NB4 (cell line): Measurements from ENCODE around the gene TMPRSS6.

ENCODE experiments used
- MYC ChIP-seq: IDR thresholded peaks from 2 replicates; pipeline ENCODE4 v1.6.1; 2011; ENCODE audit warnings: low read depth, low read length
- POLR2A ChIP-seq: IDR thresholded peaks from 2 replicates; pipeline ENCODE4 v1.6.1; 2011; ENCODE audit warnings: mild to moderate bottlenecking; ENCODE audit not compliant: insufficient read length; ENCODE audit errors: extremely low read depth
- TF ChIP-seq, protein P1 (sequence below): IDR thresholded peaks from one replicate; pipeline ENCODE4 v1.5.1; 2012; ENCODE audit warnings: low read depth, low read length

- TF ChIP-seq, protein P1, sequence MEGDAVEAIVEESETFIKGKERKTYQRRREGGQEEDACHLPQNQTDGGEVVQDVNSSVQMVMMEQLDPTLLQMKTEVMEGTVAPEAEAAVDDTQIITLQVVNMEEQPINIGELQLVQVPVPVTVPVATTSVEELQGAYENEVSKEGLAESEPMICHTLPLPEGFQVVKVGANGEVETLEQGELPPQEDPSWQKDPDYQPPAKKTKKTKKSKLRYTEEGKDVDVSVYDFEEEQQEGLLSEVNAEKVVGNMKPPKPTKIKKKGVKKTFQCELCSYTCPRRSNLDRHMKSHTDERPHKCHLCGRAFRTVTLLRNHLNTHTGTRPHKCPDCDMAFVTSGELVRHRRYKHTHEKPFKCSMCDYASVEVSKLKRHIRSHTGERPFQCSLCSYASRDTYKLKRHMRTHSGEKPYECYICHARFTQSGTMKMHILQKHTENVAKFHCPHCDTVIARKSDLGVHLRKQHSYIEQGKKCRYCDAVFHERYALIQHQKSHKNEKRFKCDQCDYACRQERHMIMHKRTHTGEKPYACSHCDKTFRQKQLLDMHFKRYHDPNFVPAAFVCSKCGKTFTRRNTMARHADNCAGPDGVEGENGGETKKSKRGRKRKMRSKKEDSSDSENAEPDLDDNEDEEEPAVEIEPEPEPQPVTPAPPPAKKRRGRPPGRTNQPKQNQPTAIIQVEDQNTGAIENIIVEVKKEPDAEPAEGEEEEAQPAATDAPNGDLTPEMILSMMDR, result no peak
- TF ChIP-seq POLR2A, result no peak
- TF ChIP-seq MYC, result no peak
These were observed 50.4 kb downstream of the TMPRSS6 start for GRCh38 chr22:37058917-37059701.
